Prostate gland (tissue), 2 donors: ENCODE data around the gene THAP9. TPM values are rescaled to one million over a fixed set of nuclear protein-coding genes. Genes with fewer than 3 reads are reported as not detected.

Source experiments
- DNase-seq: peaks from one replicate; pipeline ENCODE4 v3.0.0-alpha.2; 2019; ENCODE audit warnings: low spot score
- H3K27ac ChIP-seq, 2 donors: fragments of 200-600 bp; sonication (generic); 2 replicates each; pipeline ENCODE4 v1.5.1; 2017 to 2019
- H3K27me3 ChIP-seq: fragments of 200-600 bp; sonication (generic); replicated peaks from 2 replicates; pipeline ENCODE4 v1.5.1; 2019; ENCODE audit not compliant: insufficient read depth
- H3K36me3 ChIP-seq, 2 donors: fragments of 200-600 bp; sonication (generic); 1 replicate in 1 of 2; 2 replicates in 1 of 2; pipeline versions ENCODE4 v1.5.1 to v1.8.1; 2017 to 2019
- H3K4me1 ChIP-seq: fragments of 200-600 bp; sonication (generic); replicated peaks from 2 replicates; pipeline ENCODE4 v1.5.1; 2019
- H3K4me3 ChIP-seq, 2 donors: fragments of 200-600 bp; sonication (generic); 2 replicates each; pipeline ENCODE4 v1.5.1; 2017 to 2019
- H3K9me3 ChIP-seq: fragments of 200-600 bp; sonication (generic); 2 replicates; pipeline ENCODE4 v1.5.1; 2017
- POLR2A ChIP-seq: fragments of 450-650 bp; IDR thresholded peaks from one replicate; pipeline ENCODE4 v1.6.1; 2016; ENCODE audit warnings: antibody characterized with exemption, mild to moderate bottlenecking
- POLR2AphosphoS5 ChIP-seq: sonication (generic); formaldehyde crosslinking; IDR thresholded peaks from one replicate; pipeline ENCODE4 v1.6.1; 2017; ENCODE audit warnings: antibody characterized with exemption
- WGBS: methylation state at CpG from one replicate; pipeline ENCODE4 v1.1.5; 2018; 5-methylcytosine and 5-hydroxymethylcytosine counted together
- intact Hi-C: fragments of 100-400 bp; cut with DNase I; formaldehyde crosslinking; loops from one replicate; pipeline ENCODE4 v1.14.2; 2022
- total RNA-seq, 2 donors: library from RNA; depleted of rRNA; stranded (reverse); fragments of >200 nt; gene quantifications; one replicate each; pipeline ENCODE4 v1.1.0, GENCODE V29; 2016
- TF ChIP-seq, protein P1 (sequence below), 4 experiments: fragments of 200-600 bp in 2 of 4; fragments of 450-650 bp in 2 of 4; sonication (generic) in 2 of 4; IDR thresholded peaks; 1 replicate in 3 of 4; 2 replicates in 1 of 4; pipeline ENCODE4 v1.5.1; 2016 to 2019; ENCODE audit warnings: antibody characterized with exemption in 4 of 4, mild to moderate bottlenecking in 2 of 4, moderate library complexity in 2 of 4

The THAP9 gene
- total RNA-seq, 2 donors from 2014 or later, result 7.6 to 8.6 TPM

DNA sequence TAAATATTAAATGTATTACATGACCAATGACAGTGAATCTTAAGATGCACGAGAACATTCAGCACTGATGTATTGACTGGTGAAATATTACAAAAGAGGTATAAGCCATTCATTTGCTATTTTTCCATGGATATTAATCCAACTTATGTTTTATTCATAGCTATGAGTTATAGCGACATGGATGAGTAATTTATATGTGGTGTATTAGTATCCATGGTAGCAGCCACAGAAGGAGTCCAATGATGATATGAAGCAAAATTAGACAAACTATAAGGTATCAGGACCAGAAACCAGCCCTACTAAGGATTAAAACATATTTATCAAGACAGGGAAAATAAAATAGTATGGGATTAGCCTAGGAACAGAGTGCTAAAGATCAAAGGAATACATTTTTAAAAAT, 50.7 kb downstream of the THAP9 start:
- 94% methylated on average over 2 of the region's 2 CpGs for WGBS
- TF ChIP-seq POLR2AphosphoS5 (no peak), POLR2A (no peak)
- TF ChIP-seq, protein P1, sequence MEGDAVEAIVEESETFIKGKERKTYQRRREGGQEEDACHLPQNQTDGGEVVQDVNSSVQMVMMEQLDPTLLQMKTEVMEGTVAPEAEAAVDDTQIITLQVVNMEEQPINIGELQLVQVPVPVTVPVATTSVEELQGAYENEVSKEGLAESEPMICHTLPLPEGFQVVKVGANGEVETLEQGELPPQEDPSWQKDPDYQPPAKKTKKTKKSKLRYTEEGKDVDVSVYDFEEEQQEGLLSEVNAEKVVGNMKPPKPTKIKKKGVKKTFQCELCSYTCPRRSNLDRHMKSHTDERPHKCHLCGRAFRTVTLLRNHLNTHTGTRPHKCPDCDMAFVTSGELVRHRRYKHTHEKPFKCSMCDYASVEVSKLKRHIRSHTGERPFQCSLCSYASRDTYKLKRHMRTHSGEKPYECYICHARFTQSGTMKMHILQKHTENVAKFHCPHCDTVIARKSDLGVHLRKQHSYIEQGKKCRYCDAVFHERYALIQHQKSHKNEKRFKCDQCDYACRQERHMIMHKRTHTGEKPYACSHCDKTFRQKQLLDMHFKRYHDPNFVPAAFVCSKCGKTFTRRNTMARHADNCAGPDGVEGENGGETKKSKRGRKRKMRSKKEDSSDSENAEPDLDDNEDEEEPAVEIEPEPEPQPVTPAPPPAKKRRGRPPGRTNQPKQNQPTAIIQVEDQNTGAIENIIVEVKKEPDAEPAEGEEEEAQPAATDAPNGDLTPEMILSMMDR (IDR thresholded peaks at IDR 0.05), result no peak

DNA sequence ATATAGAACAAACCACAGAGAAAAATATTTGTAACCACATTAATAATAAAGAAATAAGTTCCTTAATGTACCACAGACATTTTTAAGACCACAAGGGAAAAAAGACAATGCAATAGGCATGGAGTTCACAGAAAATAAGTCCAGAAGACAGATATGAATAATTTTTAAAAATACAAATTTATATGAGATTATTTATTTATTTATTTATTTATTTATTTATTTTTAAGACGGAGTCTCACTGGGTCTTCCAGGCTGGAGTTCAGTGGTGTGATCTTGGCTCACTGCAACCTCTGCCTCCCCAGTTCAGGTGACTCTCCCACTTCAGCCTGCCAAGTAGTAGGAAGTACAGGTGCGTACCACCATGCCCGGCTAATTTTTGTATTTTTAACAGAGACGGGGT, 53.7 kb downstream of the THAP9 start:
- 98% methylated on average over 4 of the region's 4 CpGs for WGBS
- Histone ChIP-seq H3K4me3 (no peak overlapping the region), H3K27me3 (no peaks in the 10 kb centered on the region), H3K36me3 (no peaks in the 10 kb centered on the region), H3K4me1 (no peaks in the 10 kb centered on the region), H3K9me3 (no peaks in the 10 kb centered on the region), H3K27ac (no peak overlapping the region)
- TF ChIP-seq, protein P1 (IDR thresholded peaks at IDR 0.05), result no peak
- TF ChIP-seq POLR2A (no peak), POLR2AphosphoS5 (no peak)
- DNase-seq, result no peak
- intact Hi-C loops, result no loop called here

More for the DNA sequence above, 50.7 kb downstream of the THAP9 start:
- DNase-seq, result no peak
- H3K27me3 ChIP-seq, result no peaks in the 10 kb centered on the region
- H3K27ac ChIP-seq, result no peak overlapping the region
- intact Hi-C loops, result no loop called here
- no peaks in the 10 kb centered on the region for H3K4me1 ChIP-seq
- H3K36me3 ChIP-seq, result no peaks in the 10 kb centered on the region
- H3K4me3 ChIP-seq, result no peak overlapping the region
- H3K9me3 ChIP-seq, result no peaks in the 10 kb centered on the region

DNA sequence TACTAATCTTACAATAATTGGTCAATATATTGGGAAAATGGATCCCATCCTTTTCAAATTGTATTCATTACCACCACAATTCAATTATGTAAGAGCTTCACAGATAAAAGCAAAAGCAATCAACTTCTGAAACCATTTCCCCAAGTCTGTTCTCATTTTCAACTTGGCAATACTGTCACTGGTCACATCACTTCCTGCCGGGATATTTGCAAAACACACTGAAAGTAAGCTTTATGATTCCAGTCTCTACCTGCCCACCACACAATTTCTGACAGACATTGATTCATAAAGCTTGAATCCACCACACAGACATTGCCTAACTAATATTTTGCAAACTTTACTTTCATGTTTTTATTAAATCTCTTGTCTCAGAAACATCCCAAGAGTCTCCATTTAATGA, 56.5 kb downstream of the THAP9 start:
- TF ChIP-seq POLR2AphosphoS5, result no peak
- no peak for TF ChIP-seq POLR2A
- TF ChIP-seq, protein P1 (IDR thresholded peaks at IDR 0.05), result no peak
- Histone ChIP-seq H3K4me1 (no peaks in the 10 kb centered on the region), H3K27me3 (no peaks in the 10 kb centered on the region), H3K9me3 (no peaks in the 10 kb centered on the region), H3K27ac (no peak overlapping the region), H3K36me3 (no peaks in the 10 kb centered on the region), H3K4me3 (no peak overlapping the region)
- WGBS, result 70% methylated on average over 1 of the region's 1 CpG
- DNase-seq, result no peak
- intact Hi-C loops, result no loop called here

DNA sequence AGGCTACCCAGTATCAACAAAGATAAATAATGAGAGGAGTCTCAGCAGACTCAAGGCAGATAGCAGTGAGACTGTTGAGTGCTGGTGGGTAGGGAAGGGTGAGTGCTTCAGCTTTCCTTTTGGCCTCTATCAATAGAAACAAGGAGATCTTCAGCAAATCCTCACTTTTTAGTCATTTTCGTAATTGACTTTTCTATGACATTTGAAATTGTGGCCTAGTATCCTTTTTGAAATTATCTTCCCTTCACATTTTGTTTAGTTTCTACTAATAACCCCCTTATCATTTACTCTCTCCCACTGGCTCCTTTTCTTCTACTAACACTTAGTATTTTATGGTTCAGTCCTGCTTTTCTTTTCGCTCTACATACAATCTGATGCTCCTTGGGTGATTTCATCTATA, 65.2 kb downstream of the THAP9 start:
- no peaks in the 10 kb centered on the region for H3K9me3 ChIP-seq
- intact Hi-C loops, result no loop called here
- H3K4me3 ChIP-seq, result no peak overlapping the region
- no peaks in the 10 kb centered on the region for H3K27me3 ChIP-seq
- DNase-seq, result no peak
- 100% methylated on average over 2 of the region's 2 CpGs for WGBS
- no peak for TF ChIP-seq POLR2A
- TF ChIP-seq, protein P1 (IDR thresholded peaks at IDR 0.05), result no peak
- TF ChIP-seq POLR2AphosphoS5, result no peak
- no peaks in the 10 kb centered on the region for H3K4me1 ChIP-seq
- no peaks in the 10 kb centered on the region for H3K36me3 ChIP-seq
- H3K27ac ChIP-seq, result no peak overlapping the region

DNA sequence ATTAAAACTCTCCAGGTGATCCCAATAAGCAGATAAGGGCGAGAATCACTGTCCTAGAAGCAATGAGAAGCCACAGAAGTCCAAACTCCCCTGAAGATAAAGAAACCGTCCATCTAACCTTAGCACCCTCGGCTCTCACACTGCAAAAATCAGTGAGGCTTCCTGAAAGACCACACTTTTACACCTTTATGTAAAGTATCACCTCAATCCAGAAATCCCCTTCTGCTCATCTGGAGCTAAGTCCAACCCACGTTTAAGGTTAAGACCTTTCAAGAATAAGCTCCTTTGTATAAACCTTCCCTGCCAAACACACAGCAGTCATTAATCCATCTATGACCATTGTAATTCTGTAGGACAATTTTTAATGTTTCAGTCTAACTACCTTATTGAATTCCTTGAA, 68.4 kb downstream of the THAP9 start:
- Histone ChIP-seq H3K27me3 (no peaks in the 10 kb centered on the region), H3K4me1 (no peaks in the 10 kb centered on the region), H3K9me3 (no peaks in the 10 kb centered on the region), H3K4me3 (no peak overlapping the region), H3K36me3 (no peaks in the 10 kb centered on the region), H3K27ac (no peak overlapping the region)
- no peak for DNase-seq
- intact Hi-C loops, result no loop called here
- no peak for TF ChIP-seq POLR2A
- TF ChIP-seq, protein P1 (IDR thresholded peaks at IDR 0.05), result no peak
- WGBS, result 91% methylated on average over 4 of the region's 4 CpGs
